Body of pancreas (tissue), 4 donors: ENCODE measurements around the gene LTB4R2.

Source experiments
- CTCF ChIP-seq, 7 experiments: fragments of 450-650 bp in 4 of 7; fragments of 200-600 bp in 3 of 7; sonication (generic) in 3 of 7; IDR thresholded peaks; one replicate each; pipeline ENCODE4 v1.5.1; 2016 to 2019; ENCODE audit warnings: antibody characterized with exemption in 7 of 7
- POLR2A ChIP-seq, 3 donors: fragments of 450-650 bp; IDR thresholded peaks; one replicate each; pipeline ENCODE4 v1.6.1; 2016; ENCODE audit warnings: antibody characterized with exemption in 3 of 3, mild to moderate bottlenecking in 2 of 3

GRCh38 chr14:24280797-24281460 is 29.0 kb upstream of the LTB4R2 start:
- no peak for TF ChIP-seq CTCF (IDR thresholded peaks at IDR 0.05)
- TF ChIP-seq POLR2A (IDR thresholded peaks at IDR 0.05) = no peak
